ENCODE data around the gene SNX18.
"Not testable (repeated sequence)": the region's sequence is repeated elsewhere in the genome, so short reads cannot be mapped to it uniquely, and the experiment has no call there.

Gene SNX18

GRCh38 chr5:54519509-54519876, 1.9 kb downstream of the SNX18 start:
- DNase-seq (ENCODE audit: low spot score) = no peak

GRCh38 chr5:54520438-54520846, 2.9 kb downstream of the SNX18 start:
- DNase-seq (ENCODE audit: low spot score) = no peak

- DNase-seq (ENCODE audit: low spot score) = no peak
These were observed 3.4 kb downstream of the SNX18 start for GRCh38 chr5:54520940-54521339.

- no peak for DNase-seq (ENCODE audit: low spot score)
These were observed 4.4 kb downstream of the SNX18 start for GRCh38 chr5:54521856-54522479.

GRCh38 chr5:54523534-54523933, 6.0 kb downstream of the SNX18 start:
- no peak for DNase-seq (ENCODE audit: low spot score)

- DNase-seq (ENCODE audit: low spot score) = no peak
These were observed 6.5 kb downstream of the SNX18 start for GRCh38 chr5:54524082-54524481.

GRCh38 chr5:54524704-54525103, 7.1 kb downstream of the SNX18 start:
- DNase-seq (ENCODE audit: low spot score) = no peak

GRCh38 chr5:54525261-54525660, 7.7 kb downstream of the SNX18 start:
- DNase-seq (ENCODE audit: low spot score) = no peak

- DNase-seq (ENCODE audit: low spot score) = no peak
These were observed 8.1 kb downstream of the SNX18 start for GRCh38 chr5:54525692-54526091.

GRCh38 chr5:54526604-54527288, 9.2 kb downstream of the SNX18 start:
- no peak for DNase-seq (ENCODE audit: low spot score)

- DNase-seq (ENCODE audit: low spot score) = no peak
These were observed 11.2 kb downstream of the SNX18 start for GRCh38 chr5:54528633-54529209.

- no peak for DNase-seq (ENCODE audit: low spot score)
These were observed 12.0 kb downstream of the SNX18 start for GRCh38 chr5:54529565-54529964.

- no peak for DNase-seq (ENCODE audit: low spot score)
These were observed 14.0 kb downstream of the SNX18 start for GRCh38 chr5:54531546-54531945.

- no peak for DNase-seq (ENCODE audit: low spot score)
These were observed 16.1 kb downstream of the SNX18 start for GRCh38 chr5:54533541-54534190.

GRCh38 chr5:54534191-54535004, 16.8 kb downstream of the SNX18 start:
- no peak for DNase-seq (ENCODE audit: low spot score)

GRCh38 chr5:54535149-54535844, 17.7 kb downstream of the SNX18 start:
- DNase-seq (ENCODE audit: low spot score) = no peak

GRCh38 chr5:54536375-54536774, 18.8 kb downstream of the SNX18 start:
- DNase-seq (ENCODE audit: low spot score) = not testable (repeated sequence)

GRCh38 chr5:54536861-54537260, 19.3 kb downstream of the SNX18 start:
- DNase-seq (ENCODE audit: low spot score) = not testable (repeated sequence)

GRCh38 chr5:54537725-54538124, 20.2 kb downstream of the SNX18 start:
- DNase-seq (ENCODE audit: low spot score) = no peak

GRCh38 chr5:54538156-54538555, 20.6 kb downstream of the SNX18 start:
- DNase-seq (ENCODE audit: low spot score) = no peak

- no peak for DNase-seq (ENCODE audit: low spot score)
These were observed 21.4 kb downstream of the SNX18 start for GRCh38 chr5:54539001-54539400.

- DNase-seq (ENCODE audit: low spot score) = no peak
These were observed 22.7 kb downstream of the SNX18 start for GRCh38 chr5:54540286-54540685.

Data from hepatic stellate cell (primary cell).